ENCODE measurements around the gene SIK1.
"Not testable (repeated sequence)": the region's sequence is repeated elsewhere in the genome, so short reads cannot be mapped to it uniquely, and the experiment has no call there.

DNA sequence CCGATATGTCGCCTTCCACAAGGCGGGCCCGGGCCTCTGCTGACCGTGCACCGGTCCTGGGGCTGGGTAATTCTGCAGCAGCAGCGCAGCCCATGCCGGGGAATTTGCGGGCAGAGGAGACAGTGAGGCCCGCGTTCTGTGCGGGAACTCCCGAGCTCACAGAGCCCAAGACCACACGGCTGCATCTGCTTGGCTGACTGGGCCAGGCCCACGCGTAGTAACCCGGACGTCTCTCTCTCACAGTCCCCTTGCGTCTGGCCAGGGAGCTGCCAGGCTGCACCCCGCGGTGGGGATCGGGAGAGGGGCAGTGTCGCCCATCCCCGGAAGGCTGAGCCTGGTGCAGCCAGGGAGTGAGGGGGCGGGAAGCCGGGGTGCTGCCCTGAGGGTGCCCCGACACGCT lies 27.8 kb downstream of the SIK1 start:
- TF ChIP-seq, protein P1, sequence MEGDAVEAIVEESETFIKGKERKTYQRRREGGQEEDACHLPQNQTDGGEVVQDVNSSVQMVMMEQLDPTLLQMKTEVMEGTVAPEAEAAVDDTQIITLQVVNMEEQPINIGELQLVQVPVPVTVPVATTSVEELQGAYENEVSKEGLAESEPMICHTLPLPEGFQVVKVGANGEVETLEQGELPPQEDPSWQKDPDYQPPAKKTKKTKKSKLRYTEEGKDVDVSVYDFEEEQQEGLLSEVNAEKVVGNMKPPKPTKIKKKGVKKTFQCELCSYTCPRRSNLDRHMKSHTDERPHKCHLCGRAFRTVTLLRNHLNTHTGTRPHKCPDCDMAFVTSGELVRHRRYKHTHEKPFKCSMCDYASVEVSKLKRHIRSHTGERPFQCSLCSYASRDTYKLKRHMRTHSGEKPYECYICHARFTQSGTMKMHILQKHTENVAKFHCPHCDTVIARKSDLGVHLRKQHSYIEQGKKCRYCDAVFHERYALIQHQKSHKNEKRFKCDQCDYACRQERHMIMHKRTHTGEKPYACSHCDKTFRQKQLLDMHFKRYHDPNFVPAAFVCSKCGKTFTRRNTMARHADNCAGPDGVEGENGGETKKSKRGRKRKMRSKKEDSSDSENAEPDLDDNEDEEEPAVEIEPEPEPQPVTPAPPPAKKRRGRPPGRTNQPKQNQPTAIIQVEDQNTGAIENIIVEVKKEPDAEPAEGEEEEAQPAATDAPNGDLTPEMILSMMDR (IDR thresholded peaks at IDR 0.05), result not testable (repeated sequence)
- TF ChIP-seq POLR2A (IDR thresholded peaks at IDR 0.05), result not testable (repeated sequence)
